HEK293 (cell line): ENCODE measurements around the gene SLC16A11.

Experiments used
- BCL11A ChIP-seq: fragments of 450-650 bp; formaldehyde crosslinking; IDR thresholded peaks from 2 replicates; pipeline ENCODE4 v1.5.1; 2016; ENCODE audit warnings: low read depth, missing biosample characterization, missing genetic modification characterization
- CTCF ChIP-seq: fragments of 450-650 bp; formaldehyde crosslinking; IDR thresholded peaks from 2 replicates; pipeline ENCODE4 v1.5.1; 2016; ENCODE audit warnings: missing biosample characterization, missing genetic modification characterization
- HOXA7 ChIP-seq: sonication (generic); formaldehyde crosslinking; IDR thresholded peaks from 2 replicates; pipeline ENCODE4 v1.8.1; 2022; ENCODE audit warnings: missing genetic modification reagents, borderline replicate concordance
- HOXD13 ChIP-seq: sonication (generic); formaldehyde crosslinking; IDR thresholded peaks from 2 replicates; pipeline ENCODE4 v1.8.0; 2022; ENCODE audit warnings: missing genetic modification reagents, borderline replicate concordance
- KLF7 ChIP-seq: fragments of 450-650 bp; formaldehyde crosslinking; IDR thresholded peaks from 2 replicates; pipeline ENCODE4 v1.5.1; 2016; ENCODE audit warnings: missing biosample characterization, missing genetic modification characterization, borderline replicate concordance
- OSR2 ChIP-seq: fragments of 450-650 bp; formaldehyde crosslinking; IDR thresholded peaks from 2 replicates; pipeline ENCODE4 v1.5.1; 2016; ENCODE audit warnings: missing biosample characterization, missing genetic modification characterization
- PRDM1 ChIP-seq: fragments of 450-650 bp; formaldehyde crosslinking; IDR thresholded peaks from 2 replicates; pipeline ENCODE4; 2016; ENCODE audit warnings: missing biosample characterization, missing genetic modification characterization
- ZBTB7A ChIP-seq: fragments of 450-650 bp; formaldehyde crosslinking; IDR thresholded peaks from 2 replicates; pipeline ENCODE4 v1.5.1; 2016; ENCODE audit warnings: low read depth, missing biosample characterization, missing genetic modification characterization
- ZFP3 ChIP-seq: fragments of 450-650 bp; formaldehyde crosslinking; IDR thresholded peaks from 2 replicates; pipeline ENCODE4 v1.5.1; 2016; ENCODE audit warnings: low read depth, missing biosample characterization, missing genetic modification characterization
- ZFP37 ChIP-seq: fragments of 450-650 bp; formaldehyde crosslinking; IDR thresholded peaks from 2 replicates; pipeline ENCODE4 v1.5.1; 2016; ENCODE audit warnings: missing biosample characterization, missing genetic modification characterization
- ZNF10 ChIP-seq: fragments of 450-650 bp; formaldehyde crosslinking; IDR thresholded peaks from 2 replicates; pipeline ENCODE4 v1.5.1; 2017; ENCODE audit warnings: missing biosample characterization, missing genetic modification characterization
- ZNF146 ChIP-seq: fragments of 450-650 bp; formaldehyde crosslinking; IDR thresholded peaks from 2 replicates; pipeline ENCODE4 v1.5.1; 2016; ENCODE audit warnings: missing biosample characterization, missing genetic modification characterization
- ZNF157 ChIP-seq: fragments of 450-650 bp; formaldehyde crosslinking; IDR thresholded peaks from 2 replicates; pipeline ENCODE4 v1.5.1; 2016; ENCODE audit warnings: missing biosample characterization, missing genetic modification characterization
- ZNF18 ChIP-seq: fragments of 450-650 bp; formaldehyde crosslinking; IDR thresholded peaks from 2 replicates; pipeline ENCODE4 v1.5.1; 2016; ENCODE audit warnings: missing biosample characterization, missing genetic modification characterization
- ZNF223 ChIP-seq: fragments of 450-650 bp; formaldehyde crosslinking; IDR thresholded peaks from 2 replicates; pipeline ENCODE4 v1.5.1; 2016; ENCODE audit warnings: missing biosample characterization, missing genetic modification characterization
- ZNF426 ChIP-seq: fragments of 450-650 bp; formaldehyde crosslinking; IDR thresholded peaks from 2 replicates; pipeline ENCODE4 v1.5.1; 2017; ENCODE audit warnings: missing biosample characterization, missing genetic modification characterization, mild to moderate bottlenecking, inconsistent platforms, moderate library complexity
- ZNF510 ChIP-seq: fragments of 450-650 bp; formaldehyde crosslinking; IDR thresholded peaks from 2 replicates; pipeline ENCODE4 v1.5.1; 2018; ENCODE audit warnings: mild to moderate bottlenecking, missing genetic modification characterization, missing biosample characterization; ENCODE audit not compliant: insufficient replicate concordance
- ZNF529 ChIP-seq: fragments of 450-650 bp; formaldehyde crosslinking; IDR thresholded peaks from 2 replicates; pipeline ENCODE4 v1.5.1; 2017; ENCODE audit warnings: missing genetic modification characterization, missing biosample characterization; ENCODE audit not compliant: insufficient replicate concordance
- ZNF596 ChIP-seq: fragments of 450-650 bp; IDR thresholded peaks from 2 replicates; pipeline ENCODE4 v1.5.0; 2018; ENCODE audit warnings: missing biosample characterization, mild to moderate bottlenecking, missing genetic modification characterization, moderate library complexity
- ZNF658 ChIP-seq: fragments of 450-650 bp; formaldehyde crosslinking; IDR thresholded peaks from 2 replicates; pipeline ENCODE4; 2016; ENCODE audit warnings: missing biosample characterization, missing genetic modification characterization
- ZNF677 ChIP-seq: fragments of 450-650 bp; IDR thresholded peaks from 2 replicates; pipeline ENCODE4 v1.5.0; 2018; ENCODE audit warnings: missing biosample characterization, mild to moderate bottlenecking, missing genetic modification characterization, moderate library complexity
- ZNF777 ChIP-seq: fragments of 450-650 bp; formaldehyde crosslinking; IDR thresholded peaks from 2 replicates; pipeline ENCODE4 v1.5.1; 2017; ENCODE audit warnings: missing biosample characterization, missing genetic modification characterization, borderline replicate concordance
- ZNF843 ChIP-seq: fragments of 450-650 bp; formaldehyde crosslinking; IDR thresholded peaks from 2 replicates; pipeline ENCODE4 v1.5.1; 2016; ENCODE audit warnings: missing biosample characterization, missing genetic modification characterization
- TF ChIP-seq, protein P1 (sequence below): fragments of 450-650 bp; formaldehyde crosslinking; IDR thresholded peaks from 2 replicates; pipeline ENCODE4 v1.5.1; 2016; ENCODE audit warnings: missing biosample characterization, missing genetic modification characterization, low read depth
- TF ChIP-seq, protein P2 (sequence below): fragments of 450-650 bp; IDR thresholded peaks from 2 replicates; pipeline ENCODE4 v1.5.1; 2018; ENCODE audit warnings: missing biosample characterization, mild to moderate bottlenecking, missing genetic modification characterization
- TF ChIP-seq, protein P3 (sequence below): IDR thresholded peaks from 2 replicates; pipeline ENCODE4 v1.6.1; 2011; ENCODE audit warnings: mild to moderate bottlenecking, low read depth, low read length, borderline replicate concordance
- TF ChIP-seq, protein P4 (sequence below): fragments of 450-650 bp; formaldehyde crosslinking; IDR thresholded peaks from 2 replicates; pipeline ENCODE4 v1.5.1; 2016; ENCODE audit warnings: missing biosample characterization, missing genetic modification characterization, borderline replicate concordance

SLC16A11 gene

GRCh38 chr17:7046127-7046724 is 2.3 kb upstream of the SLC16A11 start (continued):
- TF ChIP-seq, protein P1, sequence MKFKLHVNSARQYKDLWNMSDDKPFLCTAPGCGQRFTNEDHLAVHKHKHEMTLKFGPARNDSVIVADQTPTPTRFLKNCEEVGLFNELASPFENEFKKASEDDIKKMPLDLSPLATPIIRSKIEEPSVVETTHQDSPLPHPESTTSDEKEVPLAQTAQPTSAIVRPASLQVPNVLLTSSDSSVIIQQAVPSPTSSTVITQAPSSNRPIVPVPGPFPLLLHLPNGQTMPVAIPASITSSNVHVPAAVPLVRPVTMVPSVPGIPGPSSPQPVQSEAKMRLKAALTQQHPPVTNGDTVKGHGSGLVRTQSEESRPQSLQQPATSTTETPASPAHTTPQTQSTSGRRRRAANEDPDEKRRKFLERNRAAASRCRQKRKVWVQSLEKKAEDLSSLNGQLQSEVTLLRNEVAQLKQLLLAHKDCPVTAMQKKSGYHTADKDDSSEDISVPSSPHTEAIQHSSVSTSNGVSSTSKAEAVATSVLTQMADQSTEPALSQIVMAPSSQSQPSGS (tag by site-specific recombination), result no peak
- no peak for TF ChIP-seq KLF7 (tag by site-specific recombination)
- TF ChIP-seq HOXA7 (CRISPR knock-in tag), result no peak
- peak; percentile 52; the same call in 1 of the 2 replicates for TF ChIP-seq OSR2 (tag by site-specific recombination)
- TF ChIP-seq HOXD13 (CRISPR knock-in tag), result no peak
- TF ChIP-seq ZNF529 (tag by site-specific recombination), result no peak
- no peak for TF ChIP-seq PRDM1 (tag by site-specific recombination)
- TF ChIP-seq ZNF843 (tag by site-specific recombination), result no peak
- TF ChIP-seq ZFP37 (tag by site-specific recombination), result no peak
- TF ChIP-seq, protein P2, sequence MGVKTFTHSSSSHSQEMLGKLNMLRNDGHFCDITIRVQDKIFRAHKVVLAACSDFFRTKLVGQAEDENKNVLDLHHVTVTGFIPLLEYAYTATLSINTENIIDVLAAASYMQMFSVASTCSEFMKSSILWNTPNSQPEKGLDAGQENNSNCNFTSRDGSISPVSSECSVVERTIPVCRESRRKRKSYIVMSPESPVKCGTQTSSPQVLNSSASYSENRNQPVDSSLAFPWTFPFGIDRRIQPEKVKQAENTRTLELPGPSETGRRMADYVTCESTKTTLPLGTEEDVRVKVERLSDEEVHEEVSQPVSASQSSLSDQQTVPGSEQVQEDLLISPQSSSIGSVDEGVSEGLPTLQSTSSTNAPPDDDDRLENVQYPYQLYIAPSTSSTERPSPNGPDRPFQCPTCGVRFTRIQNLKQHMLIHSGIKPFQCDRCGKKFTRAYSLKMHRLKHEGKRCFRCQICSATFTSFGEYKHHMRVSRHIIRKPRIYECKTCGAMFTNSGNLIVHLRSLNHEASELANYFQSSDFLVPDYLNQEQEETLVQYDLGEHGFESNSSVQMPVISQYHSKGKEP, result no peak
- no peak for TF ChIP-seq ZNF658 (tag by site-specific recombination)
- no peak for TF ChIP-seq CTCF (tag by site-specific recombination)
- no peak for TF ChIP-seq ZBTB7A (tag by site-specific recombination)
- TF ChIP-seq, protein P3, sequence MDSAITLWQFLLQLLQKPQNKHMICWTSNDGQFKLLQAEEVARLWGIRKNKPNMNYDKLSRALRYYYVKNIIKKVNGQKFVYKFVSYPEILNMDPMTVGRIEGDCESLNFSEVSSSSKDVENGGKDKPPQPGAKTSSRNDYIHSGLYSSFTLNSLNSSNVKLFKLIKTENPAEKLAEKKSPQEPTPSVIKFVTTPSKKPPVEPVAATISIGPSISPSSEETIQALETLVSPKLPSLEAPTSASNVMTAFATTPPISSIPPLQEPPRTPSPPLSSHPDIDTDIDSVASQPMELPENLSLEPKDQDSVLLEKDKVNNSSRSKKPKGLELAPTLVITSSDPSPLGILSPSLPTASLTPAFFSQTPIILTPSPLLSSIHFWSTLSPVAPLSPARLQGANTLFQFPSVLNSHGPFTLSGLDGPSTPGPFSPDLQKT, result no peak
- TF ChIP-seq ZFP3 (tag by site-specific recombination), result no peak
- no peak for TF ChIP-seq ZNF10 (tag by site-specific recombination)
- TF ChIP-seq BCL11A (tag by site-specific recombination), result no peak
- TF ChIP-seq ZNF596 (tag by site-specific recombination), result no peak
- TF ChIP-seq ZNF223 (tag by site-specific recombination), result no peak
- no peak for TF ChIP-seq ZNF510
- no peak for TF ChIP-seq ZNF677 (tag by site-specific recombination)
- TF ChIP-seq ZNF426 (tag by site-specific recombination), result no peak
- TF ChIP-seq ZNF157 (tag by site-specific recombination), result no peak
- no peak for TF ChIP-seq ZNF146 (tag by site-specific recombination)
- 0 out of 2 replicates have a peak, but pooled peaks have one; percentile 13 for TF ChIP-seq ZNF777 (tag by site-specific recombination)
- TF ChIP-seq, protein P4, sequence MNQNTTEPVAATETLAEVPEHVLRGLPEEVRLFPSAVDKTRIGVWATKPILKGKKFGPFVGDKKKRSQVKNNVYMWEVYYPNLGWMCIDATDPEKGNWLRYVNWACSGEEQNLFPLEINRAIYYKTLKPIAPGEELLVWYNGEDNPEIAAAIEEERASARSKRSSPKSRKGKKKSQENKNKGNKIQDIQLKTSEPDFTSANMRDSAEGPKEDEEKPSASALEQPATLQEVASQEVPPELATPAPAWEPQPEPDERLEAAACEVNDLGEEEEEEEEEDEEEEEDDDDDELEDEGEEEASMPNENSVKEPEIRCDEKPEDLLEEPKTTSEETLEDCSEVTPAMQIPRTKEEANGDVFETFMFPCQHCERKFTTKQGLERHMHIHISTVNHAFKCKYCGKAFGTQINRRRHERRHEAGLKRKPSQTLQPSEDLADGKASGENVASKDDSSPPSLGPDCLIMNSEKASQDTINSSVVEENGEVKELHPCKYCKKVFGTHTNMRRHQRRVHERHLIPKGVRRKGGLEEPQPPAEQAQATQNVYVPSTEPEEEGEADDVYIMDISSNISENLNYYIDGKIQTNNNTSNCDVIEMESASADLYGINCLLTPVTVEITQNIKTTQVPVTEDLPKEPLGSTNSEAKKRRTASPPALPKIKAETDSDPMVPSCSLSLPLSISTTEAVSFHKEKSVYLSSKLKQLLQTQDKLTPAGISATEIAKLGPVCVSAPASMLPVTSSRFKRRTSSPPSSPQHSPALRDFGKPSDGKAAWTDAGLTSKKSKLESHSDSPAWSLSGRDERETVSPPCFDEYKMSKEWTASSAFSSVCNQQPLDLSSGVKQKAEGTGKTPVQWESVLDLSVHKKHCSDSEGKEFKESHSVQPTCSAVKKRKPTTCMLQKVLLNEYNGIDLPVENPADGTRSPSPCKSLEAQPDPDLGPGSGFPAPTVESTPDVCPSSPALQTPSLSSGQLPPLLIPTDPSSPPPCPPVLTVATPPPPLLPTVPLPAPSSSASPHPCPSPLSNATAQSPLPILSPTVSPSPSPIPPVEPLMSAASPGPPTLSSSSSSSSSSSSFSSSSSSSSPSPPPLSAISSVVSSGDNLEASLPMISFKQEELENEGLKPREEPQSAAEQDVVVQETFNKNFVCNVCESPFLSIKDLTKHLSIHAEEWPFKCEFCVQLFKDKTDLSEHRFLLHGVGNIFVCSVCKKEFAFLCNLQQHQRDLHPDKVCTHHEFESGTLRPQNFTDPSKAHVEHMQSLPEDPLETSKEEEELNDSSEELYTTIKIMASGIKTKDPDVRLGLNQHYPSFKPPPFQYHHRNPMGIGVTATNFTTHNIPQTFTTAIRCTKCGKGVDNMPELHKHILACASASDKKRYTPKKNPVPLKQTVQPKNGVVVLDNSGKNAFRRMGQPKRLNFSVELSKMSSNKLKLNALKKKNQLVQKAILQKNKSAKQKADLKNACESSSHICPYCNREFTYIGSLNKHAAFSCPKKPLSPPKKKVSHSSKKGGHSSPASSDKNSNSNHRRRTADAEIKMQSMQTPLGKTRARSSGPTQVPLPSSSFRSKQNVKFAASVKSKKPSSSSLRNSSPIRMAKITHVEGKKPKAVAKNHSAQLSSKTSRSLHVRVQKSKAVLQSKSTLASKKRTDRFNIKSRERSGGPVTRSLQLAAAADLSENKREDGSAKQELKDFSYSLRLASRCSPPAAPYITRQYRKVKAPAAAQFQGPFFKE (tag by site-specific recombination), result no peak
- no peak for TF ChIP-seq ZNF18 (tag by site-specific recombination)
